ENCODE results near the gene TNFRSF12A.

DNA sequence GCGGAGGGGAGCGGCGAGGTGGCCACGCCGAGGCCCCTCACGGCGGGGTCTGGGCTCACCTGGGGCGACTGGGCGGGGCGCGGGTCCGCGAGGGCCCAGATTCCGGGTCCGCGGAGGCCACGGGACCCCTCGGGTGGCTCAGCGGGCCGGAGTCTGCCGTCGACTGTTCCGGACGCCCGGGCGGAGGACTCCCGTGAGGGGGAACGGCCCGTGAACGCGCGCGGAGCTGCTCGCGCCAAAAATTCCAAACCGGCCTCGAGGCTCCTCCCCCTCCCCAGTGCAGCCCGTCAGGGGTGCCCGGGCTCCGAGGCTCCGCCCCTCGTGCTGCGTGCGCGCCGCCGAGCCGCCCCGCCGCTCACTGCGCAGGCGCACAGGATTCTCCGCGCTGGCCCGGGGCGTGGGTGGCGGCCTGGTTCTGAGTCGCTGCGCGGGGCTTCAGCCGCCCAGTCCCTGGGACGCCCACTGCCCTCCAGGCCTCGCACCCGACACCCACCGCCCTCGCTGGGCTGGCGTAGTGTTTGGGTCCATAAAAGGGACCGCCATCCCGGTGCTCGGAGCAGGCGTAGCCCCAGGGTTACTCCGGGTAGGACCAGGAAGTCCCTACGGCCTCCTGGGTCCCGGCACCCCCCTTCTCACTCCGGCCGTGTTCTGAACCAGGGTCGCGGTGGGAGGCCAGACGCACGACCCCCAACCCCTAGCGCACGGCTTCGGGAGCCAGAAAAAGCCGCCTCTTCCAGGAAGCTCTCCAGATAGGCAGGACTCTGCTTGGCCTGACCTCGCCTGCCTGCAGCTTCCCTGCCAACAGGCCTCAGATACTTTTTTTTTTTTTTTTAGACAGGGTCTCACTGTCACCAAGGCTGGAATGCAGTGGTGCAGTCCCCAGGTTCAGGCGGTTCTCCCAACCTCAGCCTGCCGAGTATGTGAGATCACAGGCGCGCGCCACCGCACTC lies 39.7 kb upstream of the TNFRSF12A start, which contains the start of gene PKMYT1:
- TF ChIP-seq ZNF24 (IDR thresholded peaks at IDR 0.05), result no peak
- TF ChIP-seq, protein P1, sequence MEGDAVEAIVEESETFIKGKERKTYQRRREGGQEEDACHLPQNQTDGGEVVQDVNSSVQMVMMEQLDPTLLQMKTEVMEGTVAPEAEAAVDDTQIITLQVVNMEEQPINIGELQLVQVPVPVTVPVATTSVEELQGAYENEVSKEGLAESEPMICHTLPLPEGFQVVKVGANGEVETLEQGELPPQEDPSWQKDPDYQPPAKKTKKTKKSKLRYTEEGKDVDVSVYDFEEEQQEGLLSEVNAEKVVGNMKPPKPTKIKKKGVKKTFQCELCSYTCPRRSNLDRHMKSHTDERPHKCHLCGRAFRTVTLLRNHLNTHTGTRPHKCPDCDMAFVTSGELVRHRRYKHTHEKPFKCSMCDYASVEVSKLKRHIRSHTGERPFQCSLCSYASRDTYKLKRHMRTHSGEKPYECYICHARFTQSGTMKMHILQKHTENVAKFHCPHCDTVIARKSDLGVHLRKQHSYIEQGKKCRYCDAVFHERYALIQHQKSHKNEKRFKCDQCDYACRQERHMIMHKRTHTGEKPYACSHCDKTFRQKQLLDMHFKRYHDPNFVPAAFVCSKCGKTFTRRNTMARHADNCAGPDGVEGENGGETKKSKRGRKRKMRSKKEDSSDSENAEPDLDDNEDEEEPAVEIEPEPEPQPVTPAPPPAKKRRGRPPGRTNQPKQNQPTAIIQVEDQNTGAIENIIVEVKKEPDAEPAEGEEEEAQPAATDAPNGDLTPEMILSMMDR (CRISPR knock-in tag; IDR thresholded peaks at IDR 0.05), result no peak; the same call in 1 of the 2 replicates
- TF ChIP-seq TAF1 (CRISPR knock-in tag; IDR thresholded peaks at IDR 0.05), result peak; percentile 91

Measured in HepG2 (cell line).